Esophagus mucosa (tissue), 1 donor: ENCODE results near the gene GDPD5. TPM values are rescaled to one million over a fixed set of nuclear protein-coding genes. Genes with fewer than 3 reads are reported as not detected.

Experiments
- ATAC-seq: fragments of 200-7000 bp; cut with Tn5 transposase; one replicate; pipeline ENCODE4 v1.9.1; 2020
- total RNA-seq: library from RNA; stranded (reverse); gene quantifications from one replicate; pipeline ENCODE4 v1.2.4, GENCODE V29; 2023
- donor health status: DM: yes; HTN: yes; CAD: no.

Gene GDPD5
- total RNA-seq, 1 donor from 2014 or later: 1.0 TPM

- no peak for ATAC-seq
Observed at GRCh38 chr11:75558939-75559843, 33.5 kb upstream of the GDPD5 start.

- ATAC-seq: peak; percentile 24
Observed at GRCh38 chr11:75557666-75558494, 32.1 kb upstream of the GDPD5 start.

GRCh38 chr11:75556275-75556674 is 30.5 kb upstream of the GDPD5 start:
- no peak for ATAC-seq

GRCh38 chr11:75555079-75555811 is 29.5 kb upstream of the GDPD5 start:
- ATAC-seq: no peak

- peak; percentile 55 for ATAC-seq
Observed at GRCh38 chr11:75554258-75555022, 28.7 kb upstream of the GDPD5 start.

- ATAC-seq: no peak
Observed at GRCh38 chr11:75553889-75554257, 28.1 kb upstream of the GDPD5 start.

- ATAC-seq: no peak
Observed at GRCh38 chr11:75553182-75553581, 27.4 kb upstream of the GDPD5 start.

- no peak for ATAC-seq
Observed at GRCh38 chr11:75549370-75549958, 23.7 kb upstream of the GDPD5 start.

GRCh38 chr11:75548595-75549272 is 23.0 kb upstream of the GDPD5 start:
- ATAC-seq: no peak

- ATAC-seq: peak; percentile 70
Observed at GRCh38 chr11:75547617-75548058, 21.9 kb upstream of the GDPD5 start.

GRCh38 chr11:75547177-75547576 is 21.4 kb upstream of the GDPD5 start:
- ATAC-seq: no peak

GRCh38 chr11:75543806-75544205 is 18.1 kb upstream of the GDPD5 start:
- no peak for ATAC-seq

- ATAC-seq: no peak
Observed at GRCh38 chr11:75542088-75542438, 16.3 kb upstream of the GDPD5 start.

- no peak for ATAC-seq
Observed at GRCh38 chr11:75541193-75542087, 15.7 kb upstream of the GDPD5 start.

- no peak for ATAC-seq
Observed at GRCh38 chr11:75539459-75540334, 14.0 kb upstream of the GDPD5 start.

- ATAC-seq: no peak
Observed at GRCh38 chr11:75538150-75538942, 12.6 kb upstream of the GDPD5 start.

- ATAC-seq: no peak
Observed at GRCh38 chr11:75537740-75538139, 12.0 kb upstream of the GDPD5 start.
